ENCODE measurements around the gene CAMK2D.
"Not testable (repeated sequence)": the region's sequence is repeated elsewhere in the genome, so short reads cannot be mapped to it uniquely, and the experiment has no call there.

The CAMK2D gene

GRCh38 chr4:113761620-113762185, at the start of gene CAMK2D:
TSS of gene CAMK2D (minus strand) at chr4:113761738. CDS start at chr4:113761068, 670 bp downstream.
- peak; percentile 27 for DNase-seq

- no peak for DNase-seq
Observed at GRCh38 chr4:113810906-113811305, 49.4 kb upstream of the CAMK2D start.

- no peak for DNase-seq
Observed at GRCh38 chr4:113809311-113809710, 47.8 kb upstream of the CAMK2D start.

- DNase-seq, result no peak
Observed at GRCh38 chr4:113806850-113807249, 45.3 kb upstream of the CAMK2D start.

GRCh38 chr4:113801882-113802281, 40.3 kb upstream of the CAMK2D start:
- DNase-seq, result no peak

GRCh38 chr4:113796381-113796780, 34.8 kb upstream of the CAMK2D start:
- DNase-seq, result not testable (repeated sequence)

GRCh38 chr4:113790478-113790877, 28.9 kb upstream of the CAMK2D start:
- DNase-seq, result no peak

GRCh38 chr4:113788888-113789287, 27.4 kb upstream of the CAMK2D start:
- DNase-seq, result no peak

- no peak for DNase-seq
Observed at GRCh38 chr4:113785781-113786180, 24.2 kb upstream of the CAMK2D start.

GRCh38 chr4:113784497-113785250, 23.1 kb upstream of the CAMK2D start:
- no peak for DNase-seq

GRCh38 chr4:113783701-113784100, 22.2 kb upstream of the CAMK2D start:
- DNase-seq, result no peak

- no peak for DNase-seq
Observed at GRCh38 chr4:113783289-113783688, 21.8 kb upstream of the CAMK2D start.

- no peak for DNase-seq
Observed at GRCh38 chr4:113781439-113782040, 20.0 kb upstream of the CAMK2D start.

GRCh38 chr4:113776679-113777078, 15.1 kb upstream of the CAMK2D start:
- no peak for DNase-seq

GRCh38 chr4:113776016-113776415, 14.5 kb upstream of the CAMK2D start:
- no peak for DNase-seq

GRCh38 chr4:113773756-113774155, 12.2 kb upstream of the CAMK2D start:
- DNase-seq, result no peak

- DNase-seq, result no peak
Observed at GRCh38 chr4:113773014-113773413, 11.5 kb upstream of the CAMK2D start.

- no peak for DNase-seq
Observed at GRCh38 chr4:113772319-113772718, 10.8 kb upstream of the CAMK2D start.

GRCh38 chr4:113769744-113770143, 8.2 kb upstream of the CAMK2D start:
- no peak for DNase-seq

- DNase-seq, result no peak
Observed at GRCh38 chr4:113768952-113769351, 7.4 kb upstream of the CAMK2D start.

GRCh38 chr4:113766882-113767281, 5.3 kb upstream of the CAMK2D start:
- no peak for DNase-seq

GRCh38 chr4:113764720-113765264, 3.3 kb upstream of the CAMK2D start:
- no peak for DNase-seq

- not testable (repeated sequence) for DNase-seq
Observed at GRCh38 chr4:113763923-113764322, 2.4 kb upstream of the CAMK2D start.

- DNase-seq, result no peak
Observed at GRCh38 chr4:113763029-113763285, 1.4 kb upstream of the CAMK2D start.
